ENCODE results near the gene NEURL4.

DNA sequence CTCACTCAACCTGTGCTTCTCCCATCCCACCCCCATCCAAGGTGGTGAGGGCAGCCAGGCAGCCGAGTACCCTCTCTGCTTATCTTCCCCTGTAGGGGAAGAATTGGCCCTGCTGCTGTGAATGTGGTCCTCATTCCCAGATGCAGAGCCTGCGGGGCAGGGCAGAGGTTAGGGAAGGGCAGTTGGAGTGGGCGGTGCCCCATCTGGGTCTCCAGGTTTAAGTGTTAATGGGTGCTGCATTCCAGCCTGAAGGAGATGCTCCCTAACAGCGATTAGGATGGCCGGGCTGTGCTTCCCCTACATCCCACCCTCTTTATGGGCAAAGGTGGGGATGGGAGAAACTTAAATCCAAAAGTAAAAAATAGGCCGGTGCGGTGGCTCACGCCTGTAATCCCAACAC is 37.9 kb upstream of the NEURL4 start:
- TF ChIP-seq, protein P1, sequence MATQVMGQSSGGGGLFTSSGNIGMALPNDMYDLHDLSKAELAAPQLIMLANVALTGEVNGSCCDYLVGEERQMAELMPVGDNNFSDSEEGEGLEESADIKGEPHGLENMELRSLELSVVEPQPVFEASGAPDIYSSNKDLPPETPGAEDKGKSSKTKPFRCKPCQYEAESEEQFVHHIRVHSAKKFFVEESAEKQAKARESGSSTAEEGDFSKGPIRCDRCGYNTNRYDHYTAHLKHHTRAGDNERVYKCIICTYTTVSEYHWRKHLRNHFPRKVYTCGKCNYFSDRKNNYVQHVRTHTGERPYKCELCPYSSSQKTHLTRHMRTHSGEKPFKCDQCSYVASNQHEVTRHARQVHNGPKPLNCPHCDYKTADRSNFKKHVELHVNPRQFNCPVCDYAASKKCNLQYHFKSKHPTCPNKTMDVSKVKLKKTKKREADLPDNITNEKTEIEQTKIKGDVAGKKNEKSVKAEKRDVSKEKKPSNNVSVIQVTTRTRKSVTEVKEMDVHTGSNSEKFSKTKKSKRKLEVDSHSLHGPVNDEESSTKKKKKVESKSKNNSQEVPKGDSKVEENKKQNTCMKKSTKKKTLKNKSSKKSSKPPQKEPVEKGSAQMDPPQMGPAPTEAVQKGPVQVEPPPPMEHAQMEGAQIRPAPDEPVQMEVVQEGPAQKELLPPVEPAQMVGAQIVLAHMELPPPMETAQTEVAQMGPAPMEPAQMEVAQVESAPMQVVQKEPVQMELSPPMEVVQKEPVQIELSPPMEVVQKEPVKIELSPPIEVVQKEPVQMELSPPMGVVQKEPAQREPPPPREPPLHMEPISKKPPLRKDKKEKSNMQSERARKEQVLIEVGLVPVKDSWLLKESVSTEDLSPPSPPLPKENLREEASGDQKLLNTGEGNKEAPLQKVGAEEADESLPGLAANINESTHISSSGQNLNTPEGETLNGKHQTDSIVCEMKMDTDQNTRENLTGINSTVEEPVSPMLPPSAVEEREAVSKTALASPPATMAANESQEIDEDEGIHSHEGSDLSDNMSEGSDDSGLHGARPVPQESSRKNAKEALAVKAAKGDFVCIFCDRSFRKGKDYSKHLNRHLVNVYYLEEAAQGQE (IDR thresholded peaks at IDR 0.05): no peak
- TF ChIP-seq, protein P2, sequence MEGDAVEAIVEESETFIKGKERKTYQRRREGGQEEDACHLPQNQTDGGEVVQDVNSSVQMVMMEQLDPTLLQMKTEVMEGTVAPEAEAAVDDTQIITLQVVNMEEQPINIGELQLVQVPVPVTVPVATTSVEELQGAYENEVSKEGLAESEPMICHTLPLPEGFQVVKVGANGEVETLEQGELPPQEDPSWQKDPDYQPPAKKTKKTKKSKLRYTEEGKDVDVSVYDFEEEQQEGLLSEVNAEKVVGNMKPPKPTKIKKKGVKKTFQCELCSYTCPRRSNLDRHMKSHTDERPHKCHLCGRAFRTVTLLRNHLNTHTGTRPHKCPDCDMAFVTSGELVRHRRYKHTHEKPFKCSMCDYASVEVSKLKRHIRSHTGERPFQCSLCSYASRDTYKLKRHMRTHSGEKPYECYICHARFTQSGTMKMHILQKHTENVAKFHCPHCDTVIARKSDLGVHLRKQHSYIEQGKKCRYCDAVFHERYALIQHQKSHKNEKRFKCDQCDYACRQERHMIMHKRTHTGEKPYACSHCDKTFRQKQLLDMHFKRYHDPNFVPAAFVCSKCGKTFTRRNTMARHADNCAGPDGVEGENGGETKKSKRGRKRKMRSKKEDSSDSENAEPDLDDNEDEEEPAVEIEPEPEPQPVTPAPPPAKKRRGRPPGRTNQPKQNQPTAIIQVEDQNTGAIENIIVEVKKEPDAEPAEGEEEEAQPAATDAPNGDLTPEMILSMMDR (IDR thresholded peaks at IDR 0.05; ENCODE audit: low read depth, low read length, missing input control): no peak
- TF ChIP-seq GABPA (IDR thresholded peaks at IDR 0.05 in 1 of 2, conservative IDR thresholded peaks at IDR 0.05 in 1 of 2) (no peak), YY1 (IDR thresholded peaks at IDR 0.05) (no peak), FOXA1 (IDR thresholded peaks at IDR 0.05) (no peak), RXRA (IDR thresholded peaks at IDR 0.05) (no peak), JUND (IDR thresholded peaks at IDR 0.05) (no peak), TAF1 (conservative IDR thresholded peaks at IDR 0.05) (no peak), HNF4G (IDR thresholded peaks at IDR 0.05) (no peak), RAD21 (IDR thresholded peaks at IDR 0.05) (no peak)
- TF ChIP-seq, protein P3, sequence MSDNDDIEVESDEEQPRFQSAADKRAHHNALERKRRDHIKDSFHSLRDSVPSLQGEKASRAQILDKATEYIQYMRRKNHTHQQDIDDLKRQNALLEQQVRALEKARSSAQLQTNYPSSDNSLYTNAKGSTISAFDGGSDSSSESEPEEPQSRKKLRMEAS (IDR thresholded peaks at IDR 0.05): no peak
- TF ChIP-seq, protein P4, sequence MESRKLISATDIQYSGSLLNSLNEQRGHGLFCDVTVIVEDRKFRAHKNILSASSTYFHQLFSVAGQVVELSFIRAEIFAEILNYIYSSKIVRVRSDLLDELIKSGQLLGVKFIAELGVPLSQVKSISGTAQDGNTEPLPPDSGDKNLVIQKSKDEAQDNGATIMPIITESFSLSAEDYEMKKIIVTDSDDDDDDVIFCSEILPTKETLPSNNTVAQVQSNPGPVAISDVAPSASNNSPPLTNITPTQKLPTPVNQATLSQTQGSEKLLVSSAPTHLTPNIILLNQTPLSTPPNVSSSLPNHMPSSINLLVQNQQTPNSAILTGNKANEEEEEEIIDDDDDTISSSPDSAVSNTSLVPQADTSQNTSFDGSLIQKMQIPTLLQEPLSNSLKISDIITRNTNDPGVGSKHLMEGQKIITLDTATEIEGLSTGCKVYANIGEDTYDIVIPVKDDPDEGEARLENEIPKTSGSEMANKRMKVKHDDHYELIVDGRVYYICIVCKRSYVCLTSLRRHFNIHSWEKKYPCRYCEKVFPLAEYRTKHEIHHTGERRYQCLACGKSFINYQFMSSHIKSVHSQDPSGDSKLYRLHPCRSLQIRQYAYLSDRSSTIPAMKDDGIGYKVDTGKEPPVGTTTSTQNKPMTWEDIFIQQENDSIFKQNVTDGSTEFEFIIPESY (IDR thresholded peaks at IDR 0.05): no peak

Measured in liver (tissue), 3 donors.